Natural killer cell (primary cell): ENCODE data around the gene ADGRV1. TPM values are rescaled to one million over a fixed set of nuclear protein-coding genes. Genes with fewer than 3 reads are reported as not detected.

Experiments used
- ATAC-seq, 3 donors: fragments of 150-1000 bp in 2 of 3; fragments of 200-7000 bp in 1 of 3; cut with Tn5 transposase; 1 replicate in 1 of 3; 2 replicates in 2 of 3; pipeline ENCODE4 v1.10.0; 2021; ENCODE audit warnings: mild to moderate bottlenecking in 2 of 3, moderate library complexity in 2 of 3
- DNase-seq, 2 donors: peaks; one replicate each; pipeline versions ENCODE4 v3.0.0 to v3.0.0-alpha.2; 2013 to 2021; ENCODE audit warnings: mixed read lengths in 1 of 2
- H3K27ac ChIP-seq: one replicate; pipeline ENCODE4 v1.5.1; 2013; ENCODE audit warnings: mild to moderate bottlenecking, low read length
- H3K27me3 ChIP-seq: one replicate; pipeline ENCODE4 v1.6.1; 2013; ENCODE audit warnings: low read length; ENCODE audit not compliant: control insufficient read depth, insufficient read depth
- H3K36me3 ChIP-seq: one replicate; pipeline ENCODE4 v1.6.1; 2013; ENCODE audit warnings: low read length; ENCODE audit not compliant: control insufficient read depth, insufficient read depth
- H3K4me1 ChIP-seq: one replicate; pipeline ENCODE4 v1.6.1; 2013; ENCODE audit warnings: low read length; ENCODE audit not compliant: control insufficient read depth, insufficient read depth
- H3K4me3 ChIP-seq: one replicate; pipeline ENCODE4 v1.5.1; 2013; ENCODE audit warnings: low read length
- H3K9me3 ChIP-seq: one replicate; pipeline ENCODE4 v1.6.1; 2013; ENCODE audit warnings: low read length; ENCODE audit not compliant: control insufficient read depth, insufficient read depth
- H3K27ac Mint-ChIP-seq, 2 donors: one replicate each; pipeline ENCODE4 v1.8.0; 2022; ENCODE audit warnings: mild to moderate bottlenecking in 2 of 2, mixed read lengths in 2 of 2, moderate library complexity in 1 of 2
- H3K27me3 Mint-ChIP-seq, 2 donors: one replicate each; pipeline ENCODE4 v1.8.0; 2022; ENCODE audit warnings: low read depth in 2 of 2, mixed read lengths in 2 of 2
- H3K36me3 Mint-ChIP-seq: one replicate; pipeline ENCODE4 v1.8.0; 2022; ENCODE audit warnings: mixed read lengths
- H3K4me1 Mint-ChIP-seq, 2 donors: one replicate each; pipeline ENCODE4 v1.8.0; 2022; ENCODE audit warnings: mixed read lengths in 2 of 2
- H3K4me3 Mint-ChIP-seq: one replicate; pipeline ENCODE4 v1.8.0; 2022; ENCODE audit warnings: mild to moderate bottlenecking, moderate library complexity, mixed read lengths
- H3K9me3 Mint-ChIP-seq, 2 donors: one replicate each; pipeline ENCODE4 v1.8.0; 2022; ENCODE audit warnings: mixed read lengths in 2 of 2
- WGBS: methylation state at CpG from one replicate; pipeline ENCODE4 v1.1.7; 2013; ENCODE audit warnings: missing lambda C conversion rate; ENCODE audit not compliant: insufficient coverage; 5-methylcytosine and 5-hydroxymethylcytosine counted together
- intact Hi-C: fragments of 100-400 bp; cut with micrococcal nuclease; formaldehyde crosslinking; loops from one replicate; pipeline ENCODE4 v1.14.2; 2022
- total RNA-seq, 4 donors: library from RNA; stranded (reverse); fragments of 120-200 nt in 1 of 4; gene quantifications; one replicate each; pipeline versions ENCODE4 v1.2.3 to v1.2.4, GENCODE V29; 2013 to 2022
- TF ChIP-seq, protein P1 (sequence below): fragments of 200-600 bp; IDR thresholded peaks from one replicate; pipeline ENCODE4 v1.8.0; 2022; ENCODE audit warnings: antibody characterized with exemption

ADGRV1 gene
- total RNA-seq, 3 donors from 2014 or later (not counting 1 experiment from before 2014, with no cell fraction given), result 0.50 to 0.71 TPM; not detected in 1

DNA sequence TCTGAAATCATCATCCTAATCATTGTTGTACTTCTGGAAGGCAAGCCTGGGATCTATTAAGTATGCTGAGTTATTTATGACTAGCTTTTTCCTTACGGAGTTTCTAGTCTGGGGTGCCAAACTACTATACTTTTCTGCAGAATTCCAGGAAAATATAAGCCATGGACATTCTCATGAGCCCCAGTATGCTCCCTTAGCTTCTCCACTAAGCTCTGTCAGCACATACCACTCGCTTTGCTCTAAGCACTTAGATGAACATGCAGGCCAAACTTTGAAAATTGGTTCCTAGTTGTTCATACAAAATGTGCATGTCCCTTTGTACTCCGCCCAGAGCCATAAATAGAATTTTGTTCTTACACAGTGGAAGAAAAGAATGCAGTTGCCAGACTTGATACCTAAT is 539.9 kb downstream of the ADGRV1 start:
- WGBS, result 81% methylated on average over 3 of the region's 3 CpGs
- Histone ChIP-seq H3K27me3 (no peaks in the 10 kb centered on the region), H3K4me3 (no peak overlapping the region), H3K4me1 (no peaks in the 10 kb centered on the region), H3K36me3 (no peaks in the 10 kb centered on the region), H3K9me3 (no peaks in the 10 kb centered on the region), H3K27ac (no peak overlapping the region)
- TF ChIP-seq, protein P1, sequence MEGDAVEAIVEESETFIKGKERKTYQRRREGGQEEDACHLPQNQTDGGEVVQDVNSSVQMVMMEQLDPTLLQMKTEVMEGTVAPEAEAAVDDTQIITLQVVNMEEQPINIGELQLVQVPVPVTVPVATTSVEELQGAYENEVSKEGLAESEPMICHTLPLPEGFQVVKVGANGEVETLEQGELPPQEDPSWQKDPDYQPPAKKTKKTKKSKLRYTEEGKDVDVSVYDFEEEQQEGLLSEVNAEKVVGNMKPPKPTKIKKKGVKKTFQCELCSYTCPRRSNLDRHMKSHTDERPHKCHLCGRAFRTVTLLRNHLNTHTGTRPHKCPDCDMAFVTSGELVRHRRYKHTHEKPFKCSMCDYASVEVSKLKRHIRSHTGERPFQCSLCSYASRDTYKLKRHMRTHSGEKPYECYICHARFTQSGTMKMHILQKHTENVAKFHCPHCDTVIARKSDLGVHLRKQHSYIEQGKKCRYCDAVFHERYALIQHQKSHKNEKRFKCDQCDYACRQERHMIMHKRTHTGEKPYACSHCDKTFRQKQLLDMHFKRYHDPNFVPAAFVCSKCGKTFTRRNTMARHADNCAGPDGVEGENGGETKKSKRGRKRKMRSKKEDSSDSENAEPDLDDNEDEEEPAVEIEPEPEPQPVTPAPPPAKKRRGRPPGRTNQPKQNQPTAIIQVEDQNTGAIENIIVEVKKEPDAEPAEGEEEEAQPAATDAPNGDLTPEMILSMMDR, result no peak
- DNase-seq, result no peak
- peaks cover 4 to 8% of the 10 kb centered on the region in 2 donors for H3K27me3 Mint-ChIP-seq
- H3K9me3 Mint-ChIP-seq, result no peaks in the 10 kb centered on the region
- peaks cover 20 to 31% of the 10 kb centered on the region in 2 donors for H3K4me1 Mint-ChIP-seq
- no peak overlapping the region for H3K27ac Mint-ChIP-seq
- H3K36me3 Mint-ChIP-seq, result no peaks in the 10 kb centered on the region
- no peak overlapping the region for H3K4me3 Mint-ChIP-seq
- no peak for ATAC-seq
- intact Hi-C loops, result loop anchor here (5.0 kb wide), 1 partner anchor 119 kb away; no protein-coding TSS in a partner anchor

- no peaks in the 10 kb centered on the region for H3K27me3 ChIP-seq
- DNase-seq, result peak; percentile 49 to 72
- H3K4me1 Mint-ChIP-seq, result peaks cover 8 to 9% of the 10 kb centered on the region in 2 donors
- H3K36me3 ChIP-seq, result no peaks in the 10 kb centered on the region
- H3K27ac Mint-ChIP-seq, result no peak overlapping the region
- no peak overlapping the region for H3K4me3 ChIP-seq
- no peaks in the 10 kb centered on the region for H3K9me3 Mint-ChIP-seq
- peak; percentile 95 to 100 (median 99) for ATAC-seq
- intact Hi-C loops, result loop anchor here (1.0 kb wide), 2 partner anchors 284 to 318 kb away; no protein-coding TSS in a partner anchor
- no peak overlapping the region for H3K4me3 Mint-ChIP-seq
- H3K36me3 Mint-ChIP-seq, result no peaks in the 10 kb centered on the region
- no peaks in the 10 kb centered on the region for H3K4me1 ChIP-seq
- 50% methylated on average over 2 of the region's 8 CpGs for WGBS
- TF ChIP-seq, protein P1, result peak; percentile 63
- H3K27me3 Mint-ChIP-seq, result peaks cover 8 to 12% of the 10 kb centered on the region in 2 donors
- no peaks in the 10 kb centered on the region for H3K9me3 ChIP-seq
- no peak overlapping the region for H3K27ac ChIP-seq
Observed at GRCh38 chr5:91101600-91102379, 543.2 kb downstream of the ADGRV1 start.

GRCh38 chr5:91103353-91104061 is 544.9 kb downstream of the ADGRV1 start:
- TF ChIP-seq, protein P1, result no peak
- DNase-seq, result no peak
- no peak overlapping the region for H3K4me3 Mint-ChIP-seq
- Histone ChIP-seq H3K27ac (no peak overlapping the region), H3K27me3 (no peaks in the 10 kb centered on the region), H3K36me3 (no peaks in the 10 kb centered on the region), H3K9me3 (no peaks in the 10 kb centered on the region), H3K4me1 (no peaks in the 10 kb centered on the region), H3K4me3 (no peak overlapping the region)
- no peaks in the 10 kb centered on the region for H3K36me3 Mint-ChIP-seq
- 91% methylated on average over 6 of the region's 6 CpGs for WGBS
- H3K27ac Mint-ChIP-seq, result no peak overlapping the region
- intact Hi-C loops, result no loop called here
- peaks cover 8 to 9% of the 10 kb centered on the region in 2 donors for H3K4me1 Mint-ChIP-seq
- ATAC-seq, result no peak
- no peaks in the 10 kb centered on the region for H3K9me3 Mint-ChIP-seq
- peaks cover 10 to 19% of the 10 kb centered on the region in 2 donors for H3K27me3 Mint-ChIP-seq
